ENCODE results near the gene AFAP1L2.

The AFAP1L2 gene

GRCh38 chr10:114404171-114405010, at the start of gene AFAP1L2:
TSS of gene AFAP1L2 (minus strand) at chr10:114404502. CDS start at chr10:114404455, 47 bp downstream.
- no peak for DNase-seq (ENCODE audit: low spot score)

- DNase-seq (ENCODE audit: low spot score) = no peak
Measured at GRCh38 chr10:114453576-114453975, 49.3 kb upstream of the AFAP1L2 start.

- no peak for DNase-seq (ENCODE audit: low spot score)
Measured at GRCh38 chr10:114448897-114449296, 44.6 kb upstream of the AFAP1L2 start.

GRCh38 chr10:114445332-114445731, 41.0 kb upstream of the AFAP1L2 start:
- no peak for DNase-seq (ENCODE audit: low spot score)

GRCh38 chr10:114444819-114445218, 40.5 kb upstream of the AFAP1L2 start:
- no peak for DNase-seq (ENCODE audit: low spot score)

GRCh38 chr10:114442091-114442630, 37.9 kb upstream of the AFAP1L2 start:
- DNase-seq (ENCODE audit: low spot score) = no peak

- DNase-seq (ENCODE audit: low spot score) = no peak
Measured at GRCh38 chr10:114441107-114441506, 36.8 kb upstream of the AFAP1L2 start.

- DNase-seq (ENCODE audit: low spot score) = no peak
Measured at GRCh38 chr10:114437473-114438292, 33.4 kb upstream of the AFAP1L2 start.

- DNase-seq (ENCODE audit: low spot score) = no peak
Measured at GRCh38 chr10:114436941-114437340, 32.6 kb upstream of the AFAP1L2 start.

- DNase-seq (ENCODE audit: low spot score) = no peak
Measured at GRCh38 chr10:114432566-114433093, 28.3 kb upstream of the AFAP1L2 start.

- DNase-seq (ENCODE audit: low spot score) = no peak
Measured at GRCh38 chr10:114431414-114432135, 27.3 kb upstream of the AFAP1L2 start.

GRCh38 chr10:114430688-114431413, 26.5 kb upstream of the AFAP1L2 start:
- no peak for DNase-seq (ENCODE audit: low spot score)

GRCh38 chr10:114429581-114430335, 25.5 kb upstream of the AFAP1L2 start:
- DNase-seq (ENCODE audit: low spot score) = no peak

- no peak for DNase-seq (ENCODE audit: low spot score)
Measured at GRCh38 chr10:114427124-114427852, 23.0 kb upstream of the AFAP1L2 start.

- DNase-seq (ENCODE audit: low spot score) = no peak
Measured at GRCh38 chr10:114426476-114426875, 22.2 kb upstream of the AFAP1L2 start.

- no peak for DNase-seq (ENCODE audit: low spot score)
Measured at GRCh38 chr10:114420811-114421485, 16.6 kb upstream of the AFAP1L2 start.

GRCh38 chr10:114418109-114418508, 13.8 kb upstream of the AFAP1L2 start:
- DNase-seq (ENCODE audit: low spot score) = no peak

- no peak for DNase-seq (ENCODE audit: low spot score)
Measured at GRCh38 chr10:114412907-114413797, 8.8 kb upstream of the AFAP1L2 start.

Data from D341Med (cell line).